Stimulated activated CD8-positive, alpha-beta memory T cell treated with anti-CD3 and anti-CD28 coated beads, Interleukin-15, amount 100 ng/mL, for 48 hours (primary cell): ENCODE data around the gene MT1H.
"Not testable (repeated sequence)": the region's sequence is repeated elsewhere in the genome, so short reads cannot be mapped to it uniquely, and the experiment has no call there.

Experiments used
- DNase-seq, 2 donors: peaks; one replicate each; pipeline ENCODE4 v3.0.0-alpha.2; 2020; ENCODE audit warnings: low read depth in 2 of 2

The MT1H gene

GRCh38 chr16:56665286-56666261, 4.0 kb upstream of the MT1H start:
- not testable (repeated sequence) for DNase-seq

- DNase-seq, result peak; percentile 39 to 55
Observed at GRCh38 chr16:56667581-56668571, 1.7 kb upstream of the MT1H start, which contains the start of gene MT1G. Gene MT1G, minus strand, starts transcription at chr16:56668065. Its CDS starts 72 bp downstream, at chr16:56667993.

- no peak for DNase-seq
Observed at GRCh38 chr16:56669840-56670619, 416 bp downstream of the MT1H start.

- DNase-seq, result no peak
Observed at GRCh38 chr16:56670620-56670934, 963 bp downstream of the MT1H start.

GRCh38 chr16:56671691-56672090, 2.1 kb downstream of the MT1H start:
- DNase-seq, result not testable (repeated sequence)

- DNase-seq, result not testable (repeated sequence)
Observed at GRCh38 chr16:56672171-56672570, 2.6 kb downstream of the MT1H start.

- no peak for DNase-seq
Observed at GRCh38 chr16:56672761-56673536, 3.3 kb downstream of the MT1H start.

GRCh38 chr16:56673921-56674320, 4.3 kb downstream of the MT1H start:
- DNase-seq, result no peak

GRCh38 chr16:56674570-56674969, 5.0 kb downstream of the MT1H start:
- not testable (repeated sequence) for DNase-seq

- peak; percentile 61 for DNase-seq
Observed at GRCh38 chr16:56675685-56676210, 6.1 kb downstream of the MT1H start.

GRCh38 chr16:56677474-56677873, 7.9 kb downstream of the MT1H start:
- DNase-seq, result no peak

GRCh38 chr16:56679078-56679730, 9.6 kb downstream of the MT1H start:
- DNase-seq, result no peak

- DNase-seq, result peak in 1 of 2 donors; percentile 21
Observed at GRCh38 chr16:56679818-56680217, 10.2 kb downstream of the MT1H start.

GRCh38 chr16:56681939-56682702, 12.5 kb downstream of the MT1H start, which contains the start of gene MT1X:
Gene MT1X, plus strand, starts transcription at chr16:56682470. Its CDS starts 71 bp downstream, at chr16:56682541.
- DNase-seq, result peak; percentile 86 to 89

GRCh38 chr16:56682703-56683397, 13.2 kb downstream of the MT1H start:
- DNase-seq, result no peak

- DNase-seq, result no peak
Observed at GRCh38 chr16:56683424-56684172, 14.0 kb downstream of the MT1H start.

GRCh38 chr16:56684256-56684925, 14.8 kb downstream of the MT1H start:
- DNase-seq, result no peak
